Adipose tissue (tissue), 3 donors: ENCODE results near the gene ARID3C. TPM values are rescaled to one million over a fixed set of nuclear protein-coding genes. Genes with fewer than 3 reads are reported as not detected.

Experiments used
- polyA plus RNA-seq, 3 donors: library from polyadenylated mRNA; stranded (reverse); fragments of 200-250 nt; gene quantifications; one replicate each; pipeline ENCODE4 v1.2.3, GENCODE V29; 2013
- donor health status: healthy with polysubstance abuse.
- donor health status: Bipolar disorder and iron deficiency.
- donor health status: healthy.

ARID3C gene
- polyA plus RNA-seq, 3 donors: not detected

Other genes with a start within 250 kb of the ARID3C start
- gene FAM219A, start 170.5 kb downstream of the ARID3C start, polyA plus RNA-seq: 10 to 100 TPM in 2 of 3 donors, 1 to 10 TPM in 1; 5.7 to 14.5 (median 13.6) TPM
- gene DNAI1, start 170.3 kb downstream of the ARID3C start, polyA plus RNA-seq: under 1 TPM in 2 of 3 donors, not detected in 1; 0.10 to 0.26 TPM
- 1 to 10 TPM; 1.1 to 2.7 (median 1.3) TPM for gene ENHO, start 106.1 kb downstream of the ARID3C start, polyA plus RNA-seq
- 100 to 1,000 TPM in 1 of 3 donors, 10 to 100 TPM in 2; 18.9 to 174 (median 82.9) TPM for gene CNTFR, start 39.3 kb downstream of the ARID3C start, polyA plus RNA-seq
- 10 to 100 TPM; 25.6 to 31.9 (median 28.2) TPM for gene RPP25L, start 17.0 kb downstream of the ARID3C start, polyA plus RNA-seq
- 100 to 1,000 TPM in 1 of 3 donors, 10 to 100 TPM in 2; 58.7 to 108 (median 84.4) TPM for gene DCTN3, start 8.6 kb downstream of the ARID3C start, polyA plus RNA-seq
- 10 to 100 TPM; 38.1 to 84.8 (median 48.0) TPM for gene SIGMAR1, start 8.7 kb upstream of the ARID3C start, polyA plus RNA-seq
- gene GALT, start 17.6 kb upstream of the ARID3C start, polyA plus RNA-seq: 10 to 100 TPM; 18.5 to 35.9 (median 26.6) TPM
- 10 to 100 TPM in 2 of 3 donors, 1 to 10 TPM in 1; 5.3 to 43.3 (median 14.2) TPM for gene IL11RA, start 23.1 kb upstream of the ARID3C start, polyA plus RNA-seq
- gene CCL27, start 33.6 kb upstream of the ARID3C start, polyA plus RNA-seq: under 1 TPM in 2 of 3 donors, not detected in 1; 0.12 to 0.34 TPM
- 1 to 10 TPM; 2.2 to 7.7 (median 3.4) TPM for gene CCL19, start 62.2 kb upstream of the ARID3C start, polyA plus RNA-seq
- gene CCL21, start 81.1 kb upstream of the ARID3C start, polyA plus RNA-seq: 100 to 1,000 TPM in 1 of 3 donors, 10 to 100 TPM in 2; 11.6 to 362 (median 74.7) TPM